Hippocampal formation (tissue), 2 donors: ENCODE data around the gene NPY2R.

Experiments
- DNase-seq, 2 donors: peaks; one replicate each; lab custom pipeline; 2025; lab: John Stamatoyannopoulos, UW

Gene NPY2R, protein sequence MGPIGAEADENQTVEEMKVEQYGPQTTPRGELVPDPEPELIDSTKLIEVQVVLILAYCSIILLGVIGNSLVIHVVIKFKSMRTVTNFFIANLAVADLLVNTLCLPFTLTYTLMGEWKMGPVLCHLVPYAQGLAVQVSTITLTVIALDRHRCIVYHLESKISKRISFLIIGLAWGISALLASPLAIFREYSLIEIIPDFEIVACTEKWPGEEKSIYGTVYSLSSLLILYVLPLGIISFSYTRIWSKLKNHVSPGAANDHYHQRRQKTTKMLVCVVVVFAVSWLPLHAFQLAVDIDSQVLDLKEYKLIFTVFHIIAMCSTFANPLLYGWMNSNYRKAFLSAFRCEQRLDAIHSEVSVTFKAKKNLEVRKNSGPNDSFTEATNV

DNA sequence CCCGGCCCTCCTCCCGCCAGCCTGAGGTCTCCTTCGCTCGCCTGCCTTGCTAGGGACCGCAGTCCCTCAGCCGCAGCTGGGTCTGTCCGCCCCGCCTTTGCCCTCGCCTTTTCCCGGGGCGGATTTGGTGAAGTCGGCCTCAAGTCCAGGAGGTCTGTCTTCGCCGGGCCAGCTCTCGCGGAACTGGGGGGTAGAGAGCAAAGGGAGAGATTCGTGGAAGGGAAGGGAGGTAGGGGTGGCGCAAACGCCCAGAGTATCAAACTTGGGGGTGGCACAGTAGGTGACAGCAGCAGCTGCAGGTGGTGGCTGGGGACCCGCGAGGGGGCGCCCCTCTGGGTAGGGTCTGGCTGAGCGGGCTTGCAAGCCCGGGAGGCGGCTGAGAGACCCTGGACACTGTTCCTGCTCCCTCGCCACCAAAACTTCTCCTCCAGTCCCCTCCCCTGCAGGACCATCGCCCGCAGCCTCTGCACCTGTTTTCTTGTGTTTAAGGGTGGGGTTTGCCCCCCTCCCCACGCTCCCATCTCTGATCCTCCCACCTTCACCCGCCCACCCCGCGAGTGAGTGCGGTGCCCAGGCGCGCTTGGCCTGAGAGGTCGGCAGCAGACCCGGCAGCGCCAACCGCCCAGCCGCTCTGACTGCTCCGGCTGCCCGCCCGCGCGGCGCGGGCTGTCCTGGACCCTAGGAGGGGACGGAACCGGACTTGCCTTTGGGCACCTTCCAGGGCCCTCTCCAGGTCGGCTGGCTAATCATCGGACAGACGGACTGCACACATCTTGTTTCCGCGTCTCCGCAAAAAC, at the start of gene NPY2R:
Gene NPY2R, plus strand, starts transcription at position 379 of the 797 bp plus-strand sequence. CDS start 5,304 bp downstream, outside the sequence.
- DNase-seq = no peak

DNA sequence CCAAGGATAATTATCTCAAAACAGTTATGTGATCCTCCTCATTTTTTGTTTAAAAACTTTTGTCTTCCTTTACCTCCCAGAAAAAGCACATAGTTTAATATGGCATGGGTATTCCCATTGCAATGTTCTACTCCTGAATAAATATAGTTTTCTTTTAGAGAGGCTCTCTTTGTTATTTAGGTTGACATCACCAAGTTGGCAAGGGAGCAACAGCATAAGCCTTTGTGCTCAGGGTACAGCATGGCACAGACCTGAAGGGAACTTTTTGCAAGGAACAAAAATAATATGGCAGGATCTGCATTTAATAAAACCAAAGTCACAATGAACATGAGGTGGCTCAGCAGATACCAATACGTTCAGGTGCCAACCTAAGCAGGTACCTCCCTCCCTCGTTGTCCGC, 47.1 kb upstream of the NPY2R start:
- peak in 1 of 2 donors; percentile 25 for DNase-seq

DNA sequence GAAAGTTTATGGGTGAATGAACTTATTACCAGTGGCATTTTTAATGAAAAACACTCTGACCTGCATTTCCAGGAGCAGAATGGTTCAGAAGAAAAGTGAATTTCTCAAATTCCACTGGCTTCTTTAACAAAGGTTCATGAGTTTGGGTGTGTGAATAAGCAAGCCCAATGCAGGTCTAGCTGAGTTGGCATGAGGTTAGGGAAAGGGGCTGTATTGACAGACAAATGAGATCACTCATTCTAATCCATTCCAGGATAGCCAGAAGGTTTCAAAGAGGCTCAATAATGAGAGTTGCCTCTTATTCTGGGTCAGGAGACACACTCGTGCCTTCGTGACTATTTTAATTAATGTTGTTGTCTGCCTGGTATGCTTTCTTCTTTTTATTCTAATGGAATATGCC, 43.7 kb upstream of the NPY2R start:
- no peak for DNase-seq

DNA sequence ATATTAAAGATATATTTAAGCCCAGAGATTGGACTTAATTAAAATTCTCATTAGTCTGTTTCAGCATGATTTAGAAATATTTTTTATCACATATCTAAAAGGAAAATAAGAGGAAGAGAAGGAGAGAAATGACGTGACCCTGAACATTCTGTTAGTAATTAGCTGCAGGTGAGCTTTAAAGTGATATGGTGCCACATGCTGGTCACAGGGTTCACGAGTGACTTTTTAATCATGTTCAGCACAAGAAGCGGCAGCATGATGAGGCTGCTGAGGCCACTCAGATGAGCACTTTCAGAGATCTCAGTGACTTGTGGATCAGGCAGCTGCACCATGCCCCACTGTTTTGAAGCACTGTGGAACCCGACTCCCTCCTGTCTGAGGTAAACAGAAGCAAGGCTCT, 37.9 kb upstream of the NPY2R start:
- DNase-seq = no peak

DNA sequence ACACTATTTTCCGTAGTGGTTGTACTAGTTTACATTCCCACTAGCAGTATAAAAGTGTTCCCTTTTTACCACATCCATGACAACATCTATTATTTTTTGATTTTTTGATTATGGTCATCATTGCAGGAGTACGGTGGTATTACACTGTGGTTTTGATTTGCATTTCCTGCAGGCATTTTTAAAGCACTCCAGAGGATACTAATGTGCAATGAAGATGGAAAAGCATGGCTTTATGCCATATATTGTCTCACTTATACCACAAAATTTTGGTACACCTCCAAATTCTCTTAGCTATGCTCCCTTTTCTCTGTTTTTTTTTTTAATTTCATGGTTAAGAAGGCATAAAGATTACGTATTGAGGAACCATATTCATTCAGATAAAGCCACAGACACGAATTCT, 35.1 kb upstream of the NPY2R start:
- no peak for DNase-seq

DNA sequence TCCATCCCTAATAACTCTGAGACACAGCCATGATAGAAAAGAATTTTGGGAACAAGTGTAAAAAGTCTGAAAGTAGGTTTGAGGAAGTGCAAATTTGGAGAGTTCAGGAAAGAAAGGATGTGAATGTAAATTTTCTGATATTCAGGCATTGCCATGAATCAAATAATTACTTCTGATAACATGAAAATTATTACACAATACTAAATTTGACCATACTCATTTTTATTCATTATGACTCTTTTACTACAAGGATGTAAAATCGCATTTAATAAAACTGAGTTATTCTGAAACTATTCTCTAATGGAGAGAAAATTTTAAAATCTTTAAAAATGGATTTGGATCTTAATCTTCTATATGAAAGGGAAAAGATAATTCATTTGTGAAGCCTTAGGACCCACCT, 33.8 kb upstream of the NPY2R start:
- no peak for DNase-seq

DNA sequence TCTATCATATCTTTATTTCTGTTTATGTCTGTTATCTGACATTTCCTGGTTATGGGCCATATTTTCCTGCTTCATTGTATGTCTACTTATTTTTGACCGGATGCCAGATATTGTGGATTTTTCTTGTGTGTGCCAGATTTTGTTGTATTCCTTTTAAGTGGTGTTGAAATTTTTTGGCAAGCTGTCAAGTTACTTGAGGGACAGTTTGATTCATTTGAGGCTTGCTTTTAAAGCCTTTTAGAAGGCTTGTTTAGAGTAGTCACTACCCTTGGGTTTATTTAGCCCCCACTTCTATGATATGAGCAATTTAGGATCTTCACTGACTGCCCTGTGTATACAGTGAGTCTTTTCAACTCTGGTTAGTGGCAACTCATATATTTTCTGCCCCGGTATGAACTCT, 29.2 kb upstream of the NPY2R start:
- DNase-seq = no peak

DNA sequence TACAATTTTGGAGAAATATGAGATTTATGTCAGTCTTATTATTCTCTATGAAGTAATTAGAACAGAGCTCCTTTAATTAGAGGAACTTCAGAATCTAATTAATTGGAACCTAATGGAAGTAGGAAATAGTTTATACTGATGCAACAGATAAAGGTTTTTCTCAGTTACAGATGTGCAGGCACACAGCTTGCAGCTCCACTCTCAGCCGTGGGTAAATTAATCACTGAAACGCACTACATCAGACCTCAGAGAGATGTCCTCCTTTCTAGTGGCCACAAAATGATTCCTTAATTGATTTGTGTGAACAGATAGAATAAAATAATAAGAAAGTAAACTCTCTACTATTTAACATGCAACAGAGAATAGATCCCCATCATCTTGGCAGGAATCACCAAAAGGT, 21.5 kb upstream of the NPY2R start:
- DNase-seq = no peak

DNA sequence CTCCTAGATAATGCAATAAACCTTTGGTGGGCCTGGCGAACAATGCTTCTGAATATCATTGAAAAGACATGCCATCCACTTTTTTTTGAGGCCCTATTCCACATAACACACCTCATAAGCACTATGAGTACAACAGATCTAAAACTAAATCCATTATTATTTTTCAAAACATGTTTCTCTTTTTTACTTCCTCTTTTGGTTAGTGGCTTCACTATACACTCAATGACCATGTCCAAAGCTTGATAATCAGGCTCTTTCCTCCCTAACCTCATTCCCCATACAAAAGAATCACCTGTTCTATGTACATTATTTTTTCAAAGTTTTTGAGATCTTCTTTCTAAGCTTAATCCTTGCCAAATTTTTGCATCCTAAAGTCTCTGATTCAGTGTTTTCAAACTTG, 20.4 kb upstream of the NPY2R start:
- DNase-seq = no peak

DNA sequence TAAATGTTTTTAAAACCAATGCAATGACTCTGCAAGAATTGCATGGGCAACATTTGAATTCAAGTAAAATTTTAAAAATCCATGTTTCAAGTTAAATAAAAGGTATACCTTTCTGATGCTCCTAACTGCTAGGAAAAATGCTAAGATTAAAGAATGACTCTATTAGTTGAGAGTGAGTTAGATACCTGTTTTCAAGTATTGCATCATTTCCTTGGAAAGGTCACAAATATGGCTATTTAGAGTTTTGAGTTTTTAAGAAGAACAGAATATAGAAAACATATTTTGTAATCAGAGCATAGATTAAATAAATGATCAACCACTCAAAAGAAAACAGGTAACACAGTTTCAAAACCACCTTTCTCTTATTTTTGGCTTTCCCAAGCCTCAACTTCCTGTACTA, 18.3 kb upstream of the NPY2R start:
- no peak for DNase-seq

DNA sequence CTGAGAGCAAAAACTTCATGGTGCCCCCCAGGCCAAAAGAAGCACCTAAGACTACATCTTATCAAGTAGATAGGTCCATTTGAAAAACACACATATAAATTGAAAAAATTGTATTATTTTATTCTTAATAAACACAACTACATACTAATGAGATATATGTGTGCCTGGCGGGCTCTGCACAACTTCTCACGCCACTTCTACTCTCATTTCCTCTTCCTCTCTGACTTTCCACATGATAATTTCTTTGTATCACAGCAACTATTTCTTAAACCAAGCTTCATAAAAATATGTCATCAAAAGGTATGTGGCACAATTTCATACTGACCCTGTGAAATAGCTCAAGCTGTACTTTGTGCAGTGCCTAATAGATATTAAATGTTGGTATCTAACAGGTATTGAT, 10.7 kb upstream of the NPY2R start:
- no peak for DNase-seq

DNA sequence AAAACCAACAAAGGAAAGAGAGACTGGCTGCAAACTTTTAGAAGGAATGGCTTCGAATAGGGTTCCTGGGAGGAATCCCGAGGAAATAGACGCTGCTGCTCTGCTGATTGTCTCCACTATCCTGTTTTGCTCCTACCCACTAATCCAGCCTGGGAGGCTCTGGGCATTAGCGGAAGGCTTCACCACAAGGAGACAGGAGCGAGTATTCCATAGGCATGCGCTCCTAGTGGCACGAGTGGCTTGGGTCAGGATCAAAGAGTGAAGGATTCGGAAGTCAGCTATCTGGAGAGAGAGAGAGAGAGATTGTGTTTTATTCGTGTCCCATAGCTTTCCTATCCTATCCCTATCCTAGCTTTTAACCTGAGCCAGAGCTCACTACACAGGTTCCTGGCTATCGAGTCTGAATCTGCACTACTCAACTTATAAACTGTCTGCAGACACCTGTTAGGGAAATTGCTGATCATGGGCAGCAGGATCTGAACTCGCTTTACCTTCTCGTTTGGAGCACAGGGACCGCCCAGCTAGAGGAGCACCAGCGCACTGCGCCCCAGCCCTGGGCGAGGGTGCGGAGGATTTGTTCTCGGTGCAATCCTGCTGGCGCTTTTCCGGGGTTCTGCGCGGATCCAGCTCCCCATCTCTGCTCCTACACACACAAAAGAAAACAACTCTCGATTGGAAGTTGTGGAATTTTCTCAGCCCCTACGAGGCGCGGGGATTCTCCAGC, 740 bp upstream of the NPY2R start:
- no peak for DNase-seq

DNA sequence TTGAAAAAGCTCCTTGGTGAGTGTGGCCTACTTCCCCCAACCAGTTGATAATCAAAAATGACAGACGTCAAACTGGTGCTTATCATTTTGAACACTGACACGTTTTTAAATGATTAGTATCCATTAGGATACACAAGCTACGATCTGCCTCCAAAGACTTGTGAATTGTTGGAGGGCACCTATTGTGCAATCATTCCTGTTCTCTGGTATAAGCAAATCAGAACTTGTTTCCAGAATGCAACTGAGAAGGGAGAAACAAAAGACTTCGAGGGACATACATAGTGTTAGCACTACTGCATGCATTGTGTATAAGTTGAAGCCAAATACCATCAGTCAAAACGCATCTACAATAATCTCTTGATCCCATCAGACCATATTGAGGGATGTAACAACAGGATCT, 11.6 kb downstream of the NPY2R start:
- no peak for DNase-seq

DNA sequence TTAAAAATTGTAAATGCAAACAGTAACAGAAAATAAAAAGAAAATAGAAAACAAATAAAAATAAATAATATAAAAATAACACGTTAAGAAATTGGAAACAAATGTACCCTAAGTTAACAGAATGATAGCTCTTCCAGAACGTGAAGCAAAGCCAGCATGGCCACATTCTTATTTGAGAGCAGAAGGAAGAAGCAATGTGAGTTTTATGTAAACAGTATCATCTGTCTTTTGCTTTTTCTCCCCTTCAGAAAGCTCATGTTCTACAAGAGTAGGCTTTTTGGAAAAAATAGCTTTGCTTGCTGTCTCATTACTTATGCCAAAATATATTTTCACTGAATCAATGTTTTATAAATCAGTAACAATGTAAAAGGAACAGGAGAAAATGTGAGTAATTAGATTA, 18.7 kb downstream of the NPY2R start:
- no peak for DNase-seq

DNA sequence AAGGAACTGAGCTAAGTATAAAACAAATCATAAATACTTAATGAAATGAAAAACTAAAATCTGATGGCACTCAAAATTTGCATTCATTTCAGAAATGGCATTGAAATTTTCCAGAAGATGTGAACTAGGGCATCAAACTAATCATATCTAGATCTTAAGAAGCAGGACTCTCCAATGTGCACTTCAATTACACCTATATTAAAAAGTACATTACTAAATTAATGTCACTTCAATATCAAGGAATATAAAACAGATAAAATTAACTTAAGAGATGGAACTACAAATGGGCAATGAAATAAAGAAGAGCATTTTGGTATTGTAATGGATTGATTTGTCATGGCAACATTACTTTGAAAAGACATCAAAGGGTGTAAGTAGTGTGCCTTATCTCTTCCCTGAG, 20.3 kb downstream of the NPY2R start:
- no peak for DNase-seq

DNA sequence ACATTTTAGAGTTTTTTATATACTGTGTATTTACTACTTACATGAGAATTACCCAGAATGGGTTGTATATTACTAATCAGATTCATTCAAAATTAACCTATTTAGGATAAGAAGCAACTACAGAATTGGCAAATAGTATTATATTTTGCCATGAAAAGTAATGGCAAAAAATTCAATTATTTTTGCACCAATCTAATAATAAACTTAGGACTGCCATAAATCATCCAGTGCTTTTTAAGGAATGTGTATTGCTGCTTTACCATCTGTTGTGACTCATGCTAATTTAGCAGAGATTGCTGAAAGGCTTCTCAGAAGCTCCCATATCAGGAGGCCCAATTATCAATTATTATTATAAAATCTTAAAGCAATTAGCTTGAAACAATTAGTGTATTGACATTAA, 24.0 kb downstream of the NPY2R start:
- no peak for DNase-seq

DNA sequence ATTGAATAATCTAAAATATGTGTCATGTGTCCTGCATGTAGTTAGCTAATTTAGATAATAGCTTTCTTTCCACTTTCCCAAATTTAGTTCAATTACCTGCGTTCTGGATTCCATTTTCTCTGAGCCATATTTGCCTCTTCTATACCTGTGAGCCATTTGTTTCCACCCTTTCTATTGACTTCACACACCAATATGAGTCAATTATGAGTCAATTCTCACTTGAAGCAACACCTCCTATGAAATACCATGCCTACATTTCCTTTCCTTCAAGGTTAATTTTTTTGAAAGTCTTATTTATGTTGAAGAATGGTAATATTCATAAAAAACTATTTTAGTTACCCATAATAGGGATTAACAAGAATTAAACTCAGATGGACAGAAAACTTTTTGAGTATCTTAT, 25.8 kb downstream of the NPY2R start:
- no peak for DNase-seq

DNA sequence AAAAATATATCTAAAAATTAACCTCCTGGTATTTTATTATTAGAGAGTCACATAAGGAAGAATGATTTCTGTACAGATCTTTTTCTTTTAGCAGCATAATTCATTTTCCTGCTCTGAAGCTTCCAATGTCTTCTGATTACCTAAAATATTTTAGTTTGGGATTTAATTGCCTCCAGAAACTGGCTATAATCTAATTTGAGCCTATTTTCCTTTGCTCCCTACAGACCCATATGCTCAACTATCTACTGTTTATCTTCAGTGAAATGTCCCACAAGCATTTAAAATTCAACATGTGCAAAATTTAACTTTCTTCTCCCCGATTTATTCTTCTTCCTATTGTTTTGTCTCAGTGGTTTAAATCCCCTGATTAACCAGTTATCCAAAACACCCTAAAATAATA, 29.1 kb downstream of the NPY2R start:
- no peak for DNase-seq

DNA sequence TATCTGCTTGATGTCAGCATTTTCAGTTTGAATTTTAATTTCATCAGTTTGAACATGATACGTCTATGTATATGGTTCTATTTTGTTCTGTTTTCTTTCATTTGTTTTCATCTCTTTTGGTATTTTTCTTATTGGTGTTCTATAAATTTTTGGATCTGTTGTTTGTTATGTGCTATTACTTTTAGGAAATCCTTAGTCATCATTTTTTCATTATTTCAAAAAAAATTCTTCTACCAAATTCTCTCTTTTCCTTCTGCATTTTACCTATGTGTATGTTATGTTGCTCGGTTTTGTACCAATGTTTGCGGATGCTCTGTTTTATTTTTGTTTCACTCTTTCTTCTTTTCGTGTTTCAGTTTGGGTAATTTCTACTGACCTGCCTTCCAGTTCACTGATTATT, 32.8 kb downstream of the NPY2R start:
- no peak for DNase-seq

DNA sequence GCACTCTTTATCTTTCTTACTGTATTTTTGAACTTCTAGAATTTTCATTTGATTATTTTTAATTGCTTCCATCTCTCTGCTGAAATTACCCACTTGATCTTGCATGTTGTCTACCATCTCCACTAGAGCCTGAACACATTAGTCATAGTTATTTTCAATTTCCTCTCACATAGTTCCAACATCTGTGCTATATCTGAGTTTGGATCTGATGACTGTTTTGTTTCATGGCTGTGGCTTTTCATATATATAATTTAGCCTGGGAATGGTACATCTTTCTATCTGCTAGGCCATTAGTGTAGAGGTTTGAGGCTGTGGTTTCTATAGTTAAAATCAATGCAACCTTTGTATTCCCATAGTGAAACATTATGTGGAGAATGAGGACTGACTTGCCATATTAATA, 33.2 kb downstream of the NPY2R start:
- no peak for DNase-seq

DNA sequence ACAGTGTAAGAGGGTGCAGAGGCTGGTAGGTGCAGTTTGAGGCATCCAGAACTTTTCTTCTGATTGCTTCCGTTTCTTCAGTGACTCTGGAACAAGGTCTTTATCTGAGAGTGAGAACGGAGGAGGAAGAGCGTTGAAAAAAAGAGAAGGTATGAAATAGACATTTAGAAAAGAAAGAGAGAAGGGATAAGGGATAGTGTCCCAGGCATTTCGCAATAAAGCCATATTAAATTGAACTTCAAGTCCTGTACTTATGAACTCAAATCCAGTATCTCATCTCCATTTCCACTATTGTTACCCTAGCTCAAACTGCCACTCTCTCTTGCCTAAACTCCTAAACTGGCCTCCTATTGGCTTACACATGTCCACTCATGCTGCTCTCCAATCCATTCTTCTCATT, 36.7 kb downstream of the NPY2R start:
- DNase-seq = no peak

DNA sequence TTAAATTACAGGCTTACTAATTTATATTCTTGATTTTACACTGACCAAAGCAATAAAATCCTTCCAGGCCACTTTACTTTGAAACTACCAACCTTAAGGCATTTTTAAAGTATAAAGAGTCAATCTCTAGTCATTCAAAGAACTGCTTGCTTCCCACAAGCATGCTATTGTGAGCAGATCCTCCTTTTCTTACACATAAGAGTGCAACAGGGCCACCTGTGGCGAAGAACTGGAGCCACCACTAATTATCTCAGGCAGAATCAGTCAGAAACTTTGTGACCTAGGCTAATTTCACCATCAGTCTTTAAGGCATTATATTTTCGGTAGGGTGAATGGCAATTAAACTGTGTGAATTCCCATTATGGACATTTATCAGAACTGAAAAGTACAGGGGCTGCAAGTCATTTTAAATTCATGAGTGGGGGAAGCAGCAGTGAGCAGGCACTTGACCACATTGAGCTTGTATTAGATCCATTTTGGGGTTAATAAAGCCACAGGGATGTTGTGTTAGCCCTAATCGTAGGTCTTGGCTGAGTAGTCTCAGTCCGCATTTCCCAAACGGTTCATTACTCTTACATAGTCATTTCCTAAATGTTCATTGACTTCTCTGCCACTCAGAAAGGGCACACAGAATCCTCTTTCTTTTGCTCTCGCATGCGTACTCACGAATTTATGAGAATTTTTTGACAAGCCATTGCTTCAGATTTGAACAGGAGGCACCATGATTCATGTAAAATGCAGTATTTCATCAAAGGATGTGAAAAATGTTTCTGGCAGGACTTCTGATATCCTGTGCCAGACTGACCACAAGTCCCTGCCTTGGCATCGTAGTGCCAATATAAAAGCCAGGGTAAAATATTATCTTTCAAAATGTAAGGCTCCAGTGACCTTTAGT, 39.8 kb downstream of the NPY2R start:
- no peak for DNase-seq
